GM18498 (cell line): ENCODE results near the gene PAK5.
"Not testable (repeated sequence)": the region's sequence is repeated elsewhere in the genome, so short reads cannot be mapped to it uniquely, and the experiment has no call there.

Experiments used
- ATAC-seq: cut with Tn5 transposase; IDR thresholded peaks from one replicate; pipeline ENCODE4 v1.9.1; 2021; ENCODE audit warnings: mild to moderate bottlenecking, moderate library complexity; ENCODE audit not compliant: unreplicated experiment

Gene PAK5

DNA sequence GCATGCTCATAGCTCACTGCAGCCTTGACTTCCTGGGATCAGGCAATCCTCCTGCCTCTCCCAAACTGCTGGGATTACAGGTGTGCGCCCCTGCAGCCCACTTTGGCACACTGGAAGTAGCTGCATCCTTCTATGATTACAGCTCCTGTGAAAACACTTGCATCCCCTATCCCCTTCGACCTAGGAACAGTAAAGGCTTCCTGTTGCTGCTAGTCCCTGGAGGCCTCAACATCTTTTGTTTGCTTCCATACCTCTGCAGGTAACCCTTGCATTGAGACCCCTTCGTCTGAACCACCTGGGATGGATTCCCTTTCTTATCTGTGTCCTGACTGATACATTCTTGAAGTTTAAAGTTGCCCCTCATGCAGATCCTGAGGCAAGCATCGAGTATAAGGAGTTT, 152.4 kb downstream of the PAK5 start:
- no peak for ATAC-seq

DNA sequence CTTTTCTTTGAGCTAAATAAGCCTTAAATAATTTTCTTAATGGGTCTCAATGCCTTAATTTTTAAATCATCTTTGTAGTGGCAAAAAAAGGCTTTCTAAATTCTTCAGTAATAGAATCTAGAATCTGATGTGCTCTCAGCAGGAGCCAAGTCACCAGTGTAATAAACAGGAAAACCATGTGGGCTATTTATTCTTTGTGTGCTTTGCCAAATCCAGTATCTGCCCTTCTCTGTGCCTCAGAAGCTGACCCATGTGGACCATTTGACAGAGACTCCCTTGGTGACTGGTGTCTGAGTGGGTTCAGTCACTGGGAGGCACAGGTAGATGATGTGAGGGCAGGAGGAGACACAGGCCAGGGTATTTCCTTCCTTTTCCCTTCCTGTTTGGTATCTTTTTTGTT, 152.9 kb downstream of the PAK5 start:
- no peak for ATAC-seq

DNA sequence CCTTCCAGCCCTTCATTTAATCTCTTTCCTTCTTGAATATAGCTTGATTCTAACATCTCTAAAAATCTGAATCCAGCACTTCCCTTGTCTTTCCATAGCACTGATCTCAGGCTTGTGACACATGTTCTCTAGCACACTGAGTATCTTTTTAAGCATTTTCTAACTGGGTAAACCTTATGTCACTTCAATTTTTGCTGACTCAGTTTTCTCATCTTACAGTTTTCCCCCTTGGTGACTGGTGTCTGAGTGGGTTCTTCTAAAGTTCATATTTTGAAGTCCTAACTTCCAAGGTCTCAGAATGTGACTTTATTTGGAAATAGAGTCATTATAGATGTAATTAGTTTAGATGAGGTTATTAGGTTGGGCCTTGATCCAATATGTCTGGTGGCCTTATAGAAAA, 153.9 kb downstream of the PAK5 start:
- no peak for ATAC-seq

DNA sequence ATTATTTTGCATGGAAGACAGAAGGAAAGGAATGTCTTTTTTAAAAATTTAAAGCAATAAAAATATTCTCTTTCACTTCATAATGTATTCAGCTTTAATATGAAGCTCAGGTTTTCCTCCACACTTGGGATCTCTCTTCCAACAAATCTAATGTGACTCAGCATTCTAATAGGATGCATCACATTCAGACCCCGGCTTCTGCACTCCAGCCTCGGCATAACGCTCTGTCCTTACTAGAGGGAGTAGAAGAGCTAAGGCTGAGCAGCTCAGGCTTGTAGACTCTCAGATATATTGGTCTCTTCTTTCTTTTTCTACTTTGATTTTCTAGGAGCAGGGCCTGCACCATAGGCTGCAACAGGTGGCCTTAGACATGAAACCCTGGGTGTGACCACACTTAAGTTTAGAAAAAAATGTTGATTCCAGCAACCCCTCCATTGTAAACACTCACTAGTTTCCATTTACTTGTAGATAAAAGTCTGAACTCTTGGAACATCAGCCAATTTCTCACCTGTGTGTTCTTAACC, 161.7 kb downstream of the PAK5 start:
- ATAC-seq = no peak

DNA sequence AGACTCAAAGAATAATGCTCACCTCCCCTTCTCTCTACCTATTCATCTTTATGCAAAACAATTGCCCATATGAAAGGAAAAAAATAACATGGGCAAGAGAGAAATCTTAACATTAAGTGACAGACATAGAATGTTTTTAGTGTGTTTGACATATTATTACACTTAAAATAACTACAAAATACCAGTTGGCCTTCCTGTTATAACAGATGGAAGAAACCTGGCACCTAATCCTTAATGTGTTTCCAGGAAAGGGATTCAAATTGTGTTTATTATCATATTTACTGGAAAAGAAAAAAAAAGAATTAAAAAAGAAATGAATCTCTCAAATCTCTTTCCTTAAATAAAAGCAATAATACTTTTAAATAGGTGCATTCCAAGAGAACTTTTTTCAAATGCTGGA, 165.9 kb downstream of the PAK5 start:
- ATAC-seq = no peak

DNA sequence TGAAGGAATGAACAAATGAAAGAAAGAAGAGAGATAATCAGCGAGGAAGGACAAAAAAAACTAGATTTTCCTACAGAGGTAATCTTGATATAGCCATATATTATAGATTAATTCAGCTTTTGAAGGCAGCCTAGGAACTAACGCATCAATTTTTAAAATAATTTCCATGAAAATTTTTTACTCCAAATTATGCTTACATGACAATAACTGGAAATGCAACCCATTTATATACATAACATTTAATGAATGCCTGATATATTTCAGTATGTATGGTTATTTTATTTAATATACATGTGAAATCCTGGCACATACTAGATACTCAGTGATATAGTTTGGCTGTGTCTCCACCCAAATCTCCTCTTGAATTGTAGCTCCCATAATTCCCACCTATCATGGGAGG, 166.8 kb downstream of the PAK5 start:
- ATAC-seq = no peak

DNA sequence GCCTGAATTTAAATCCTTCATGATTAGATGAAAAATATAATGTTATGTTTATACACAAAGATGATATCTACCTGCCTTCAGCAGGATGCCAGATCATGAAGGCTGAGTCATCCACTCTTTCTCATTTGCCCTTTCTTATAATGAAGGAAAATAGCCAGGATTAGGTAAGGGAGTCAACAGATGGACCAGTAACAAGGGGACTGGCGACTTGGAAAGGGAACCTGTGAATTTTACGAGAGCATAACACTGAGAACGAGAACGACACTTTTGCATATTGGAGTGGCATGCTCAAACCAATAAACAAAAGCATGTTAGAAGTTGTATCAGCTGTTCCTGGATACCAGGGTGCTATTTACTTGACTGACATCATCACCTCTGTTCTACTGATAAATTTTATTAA, 170.5 kb downstream of the PAK5 start:
- no peak for ATAC-seq

DNA sequence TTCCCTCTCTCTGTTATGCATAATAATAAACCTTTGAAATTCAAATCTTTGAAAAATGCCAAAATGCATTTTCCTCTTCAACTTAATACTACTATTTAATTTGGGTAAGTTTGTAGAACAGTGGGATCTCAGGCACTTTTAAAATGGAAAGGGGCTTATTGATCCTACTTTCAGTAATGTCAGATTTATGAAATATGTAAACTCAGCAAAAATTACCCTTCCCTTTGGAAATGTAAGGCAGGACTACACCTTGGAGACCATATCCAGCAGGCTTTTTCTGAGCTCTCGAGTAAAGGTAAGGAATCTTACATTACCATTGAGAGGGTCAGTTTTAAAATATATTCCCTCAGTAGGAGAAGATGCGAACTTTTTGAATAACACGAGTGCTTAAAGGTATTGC, 175.5 kb downstream of the PAK5 start:
- ATAC-seq = no peak

DNA sequence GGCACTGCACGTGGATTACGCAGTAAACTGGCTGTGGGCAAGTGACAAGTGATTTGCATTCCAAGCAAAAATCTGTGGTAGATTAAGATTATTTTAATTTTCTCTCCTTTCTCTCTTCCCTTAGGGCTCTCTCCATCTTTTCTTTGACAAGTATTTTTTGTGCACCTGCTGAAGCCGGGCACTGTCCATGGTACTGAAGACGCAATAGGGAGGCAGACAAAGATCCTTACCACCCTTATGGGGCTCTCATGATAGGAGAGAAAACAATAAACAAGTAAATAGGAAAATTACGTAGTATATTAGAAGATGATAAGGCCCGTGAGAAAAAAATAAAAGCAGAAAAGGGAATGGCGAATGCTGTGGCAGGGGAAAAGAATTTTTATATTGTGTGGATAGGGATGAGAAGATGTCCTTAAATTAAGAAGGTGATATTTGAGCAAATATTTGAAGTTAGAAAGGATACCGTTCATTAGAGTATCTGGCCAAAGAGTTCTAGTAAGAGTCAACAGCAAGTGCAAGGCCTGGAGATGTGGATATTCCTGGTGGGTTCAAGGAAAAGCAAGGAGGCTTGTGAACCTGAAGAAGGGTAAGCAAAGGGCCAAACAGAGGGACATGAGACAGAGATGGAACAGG, 178.5 kb downstream of the PAK5 start:
- no peak for ATAC-seq

DNA sequence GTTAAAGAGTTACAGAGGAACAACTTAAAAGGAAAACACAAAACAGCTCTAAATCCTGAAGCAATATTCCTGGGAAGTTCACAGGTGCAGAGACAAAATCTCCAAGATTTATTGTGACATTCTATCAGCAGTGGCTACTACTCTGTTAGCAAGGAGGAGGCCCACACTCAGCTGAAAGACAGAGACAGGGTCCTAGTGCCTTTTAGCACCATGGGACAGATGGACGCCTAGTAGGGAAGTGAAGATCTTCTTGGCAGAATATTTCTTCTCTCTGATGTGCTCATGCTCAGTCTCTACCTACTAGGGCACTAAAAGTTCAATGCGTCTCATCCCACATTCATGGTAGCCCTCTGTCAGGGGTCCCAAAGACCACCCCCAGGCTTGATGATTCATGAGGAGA, 191.1 kb downstream of the PAK5 start:
- ATAC-seq = no peak

DNA sequence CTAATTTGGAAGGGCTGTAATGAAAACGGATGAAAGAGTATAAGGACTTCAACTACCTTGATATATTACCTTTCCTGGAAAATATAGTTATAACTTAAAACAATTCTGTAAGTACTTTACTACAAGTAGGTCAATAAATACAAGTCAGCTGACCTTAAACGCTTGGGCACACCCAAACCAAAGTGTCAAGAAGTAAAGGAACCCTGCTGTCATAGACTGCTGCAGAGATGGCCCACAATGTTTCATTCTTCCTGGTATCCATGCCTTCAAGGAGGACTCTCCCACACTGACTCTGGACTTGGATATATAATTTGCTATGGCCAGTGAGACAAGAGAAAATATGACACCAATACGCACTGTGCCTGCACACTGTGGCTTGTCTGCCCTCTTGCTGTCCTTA, 192.5 kb downstream of the PAK5 start:
- no peak for ATAC-seq

DNA sequence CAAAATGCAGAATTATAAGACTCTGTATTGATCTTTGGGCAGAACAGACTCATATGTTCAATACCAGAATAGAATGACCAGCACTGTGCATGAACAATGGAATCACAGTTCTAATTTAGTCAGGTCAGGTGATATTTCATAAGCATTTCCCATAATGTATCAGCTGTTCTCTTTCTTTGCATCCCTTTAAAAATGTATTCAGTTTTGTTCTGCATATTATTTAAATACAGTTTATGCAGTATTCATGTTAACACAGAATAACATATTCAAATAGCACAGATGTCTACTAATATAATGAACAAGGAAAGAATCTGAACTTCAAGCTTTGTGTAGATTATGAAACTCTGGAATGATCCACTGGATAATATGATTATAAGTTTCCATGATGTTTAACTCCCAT, 196.0 kb downstream of the PAK5 start:
- ATAC-seq = no peak

DNA sequence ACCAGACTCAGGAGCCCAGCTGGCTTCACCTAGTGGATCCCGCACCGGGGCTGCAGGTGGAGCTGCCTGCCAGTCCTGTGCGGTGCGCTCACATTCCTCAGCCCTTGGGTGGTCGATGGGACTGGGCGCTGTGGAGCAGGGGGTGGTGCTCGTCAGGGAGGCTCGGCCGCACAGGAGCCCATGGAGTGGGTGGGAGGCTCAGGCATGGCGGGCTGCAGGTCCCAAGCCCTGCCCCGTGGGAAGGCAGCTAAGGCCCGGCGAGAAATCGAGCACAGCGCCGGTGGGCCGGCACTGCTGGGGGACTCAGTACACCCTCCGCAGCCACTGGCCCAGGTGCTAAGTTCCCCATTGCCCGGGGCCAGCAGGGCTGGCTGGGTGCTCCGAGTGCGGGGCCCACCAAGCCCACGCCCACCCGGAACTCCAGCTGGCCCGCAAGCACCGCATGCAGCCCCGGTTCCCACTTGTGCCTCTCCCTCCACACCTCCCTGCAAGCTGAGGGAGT, 197.3 kb downstream of the PAK5 start:
- ATAC-seq = not testable (repeated sequence)

DNA sequence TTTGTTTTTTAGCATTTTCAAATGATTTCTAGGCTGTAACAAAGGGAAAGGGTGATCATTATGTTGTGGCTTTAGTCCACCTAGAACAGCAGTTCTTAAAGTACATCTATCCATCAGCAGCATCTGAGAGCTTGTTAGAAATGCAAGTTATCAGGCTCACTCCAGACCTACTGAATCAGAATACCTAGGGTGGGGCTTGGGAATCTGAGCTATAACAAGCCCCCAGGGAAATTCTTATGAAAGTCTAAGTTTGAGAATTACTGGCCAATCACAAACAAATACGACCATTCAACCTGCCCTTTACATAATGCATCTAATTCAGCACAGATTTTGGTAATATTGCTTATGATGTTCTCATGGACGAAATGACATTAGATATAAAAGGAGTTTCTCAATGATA, 201.0 kb downstream of the PAK5 start:
- no peak for ATAC-seq

DNA sequence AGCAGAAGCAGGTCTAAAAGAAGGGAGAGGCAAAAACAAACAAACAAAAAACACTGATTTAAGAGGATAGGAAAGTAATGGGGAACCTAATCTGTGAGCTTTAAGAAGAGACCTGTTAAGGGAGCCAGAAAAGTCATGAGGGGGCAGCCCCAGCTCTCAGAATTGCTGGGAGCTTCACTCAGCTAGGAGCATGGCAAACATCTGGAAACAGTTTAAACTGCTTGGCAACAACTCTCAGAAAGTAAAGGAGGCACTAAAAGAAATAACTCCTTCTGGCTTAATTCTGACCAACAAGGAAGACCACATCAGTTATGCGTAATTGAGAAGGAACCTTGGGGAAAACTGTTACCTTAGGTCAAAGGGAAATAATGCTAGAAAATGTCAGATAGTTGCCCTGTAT, 203.1 kb downstream of the PAK5 start:
- no peak for ATAC-seq

DNA sequence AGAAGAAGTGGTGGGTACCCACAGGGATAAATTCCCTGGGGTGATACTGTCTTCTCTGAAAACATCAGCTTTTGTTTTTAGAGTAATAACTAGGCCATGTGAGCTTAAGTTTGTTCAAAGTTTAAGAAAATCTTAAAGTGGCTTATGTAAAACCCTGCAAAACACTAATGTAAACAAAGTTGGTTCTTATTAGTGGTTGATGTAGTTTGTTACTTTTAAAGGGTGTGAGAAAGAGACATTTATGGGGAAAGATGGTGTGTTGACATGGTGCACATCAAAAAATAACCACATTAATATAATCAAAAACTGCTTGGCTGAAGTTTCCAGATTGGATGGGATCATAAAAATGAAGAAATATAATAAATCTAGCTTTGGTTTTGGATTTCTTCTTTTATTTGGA, 204.5 kb downstream of the PAK5 start:
- ATAC-seq = no peak

DNA sequence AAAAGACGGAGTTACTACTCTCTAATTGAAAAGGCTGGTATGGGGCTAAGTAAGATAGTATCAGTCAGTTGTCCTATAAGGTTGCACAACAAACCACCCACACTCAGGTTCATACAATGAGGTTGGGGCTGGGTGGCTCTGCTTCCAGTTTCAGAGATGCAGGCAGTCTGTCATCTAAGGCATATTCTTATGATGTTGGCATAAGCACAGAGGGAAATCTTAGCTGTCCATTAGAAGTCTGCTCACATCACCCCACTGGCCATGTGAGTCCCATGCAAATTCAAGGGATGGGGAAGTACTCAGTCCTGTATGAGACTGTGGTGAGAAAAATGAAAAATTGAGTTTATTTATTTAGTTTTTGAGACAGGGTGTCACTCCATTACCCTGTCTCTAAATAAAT, 205.9 kb downstream of the PAK5 start:
- ATAC-seq = no peak

DNA sequence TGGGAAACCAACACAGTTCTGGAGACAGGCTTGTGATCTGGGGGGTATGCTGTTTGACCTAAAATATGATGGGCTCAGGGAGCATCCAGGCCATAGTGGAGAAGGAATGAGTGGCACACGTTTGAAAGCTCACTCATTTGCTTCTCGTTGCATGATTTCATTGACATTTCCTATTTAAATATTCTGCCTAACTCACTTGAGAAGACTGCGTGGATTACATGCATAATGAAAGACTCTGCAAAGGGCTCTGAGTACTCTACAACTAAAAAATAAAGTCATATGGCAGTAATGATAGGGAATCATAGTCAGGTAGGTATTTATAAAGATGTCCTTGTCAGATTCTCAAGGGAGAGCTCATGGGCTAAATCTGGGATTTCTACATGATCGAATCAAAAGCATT, 206.6 kb downstream of the PAK5 start:
- ATAC-seq = no peak

DNA sequence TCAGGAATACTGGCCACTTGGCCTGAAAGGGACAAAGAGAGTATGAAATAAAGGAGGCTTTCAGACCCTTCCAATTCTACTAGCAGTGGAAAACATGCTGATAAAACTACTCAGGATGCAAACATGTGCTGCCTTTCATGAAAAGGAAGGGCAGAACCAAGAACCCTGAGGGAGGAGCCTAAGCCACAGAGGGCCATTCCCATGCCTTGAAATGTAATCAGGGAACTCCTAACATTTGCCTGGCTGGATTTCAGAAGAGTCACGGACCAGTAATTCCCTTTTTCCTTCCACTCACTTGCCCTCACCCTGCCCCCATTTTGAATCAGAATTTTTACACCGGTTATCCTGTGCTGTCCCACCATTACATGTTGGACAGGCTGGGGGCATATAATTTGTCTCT, 208.3 kb downstream of the PAK5 start:
- ATAC-seq = no peak

DNA sequence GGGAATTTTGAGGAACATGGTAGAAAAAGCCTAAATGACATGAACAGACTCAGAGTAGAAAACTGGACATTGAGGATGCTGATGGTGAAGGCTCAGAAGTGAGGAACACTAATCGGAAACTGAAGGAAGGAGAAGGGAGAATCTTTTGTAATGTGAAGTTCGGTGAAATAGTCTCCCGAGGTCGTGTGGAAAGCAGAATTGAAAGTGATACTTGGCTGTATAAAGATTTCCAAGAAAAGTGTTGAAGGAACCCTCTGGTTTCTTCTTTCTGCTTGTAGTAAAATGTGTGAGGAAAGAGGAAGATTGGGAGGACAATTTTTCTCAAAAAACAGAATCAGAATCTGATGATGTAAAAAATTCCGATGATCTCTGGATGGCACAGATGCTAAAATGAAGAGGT, 209.0 kb downstream of the PAK5 start:
- ATAC-seq = no peak

DNA sequence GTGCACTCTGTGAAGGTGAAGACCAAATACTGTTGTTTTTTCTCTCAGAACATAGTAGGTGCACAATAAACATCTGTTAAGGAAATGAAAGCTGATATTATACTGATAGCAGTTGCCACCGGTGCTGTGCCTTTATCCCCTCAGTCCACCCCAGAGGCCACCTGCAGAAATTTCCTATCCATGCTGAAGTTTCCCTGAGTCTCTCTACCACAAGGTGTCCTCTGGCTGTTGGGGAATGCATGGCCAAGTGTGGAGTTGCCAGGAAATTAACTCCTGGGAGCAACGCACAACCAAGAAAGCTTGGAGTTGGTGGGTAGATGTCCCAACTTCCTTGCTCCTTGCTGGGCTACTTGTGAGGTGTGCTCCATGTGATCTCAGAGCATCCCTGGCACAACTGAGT, 210.3 kb downstream of the PAK5 start:
- no peak for ATAC-seq

DNA sequence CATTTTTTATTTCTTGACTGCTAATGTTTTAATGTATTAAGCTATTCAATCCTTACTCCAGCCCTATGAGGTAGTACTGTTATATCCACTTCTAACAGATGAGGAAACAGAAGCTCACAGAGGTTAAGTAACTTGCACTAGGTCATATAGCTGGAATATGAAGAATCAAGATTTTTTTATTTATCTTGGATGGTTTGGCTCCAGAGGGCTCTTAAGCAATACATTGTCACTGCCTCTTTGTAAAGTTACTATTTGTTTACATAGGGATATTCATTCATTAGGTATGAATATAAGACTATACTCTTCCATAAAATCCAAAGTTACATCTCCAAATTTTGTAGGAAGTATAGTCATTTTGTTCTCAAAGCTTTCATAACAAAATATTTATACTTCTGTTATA, 210.7 kb downstream of the PAK5 start:
- ATAC-seq = no peak

DNA sequence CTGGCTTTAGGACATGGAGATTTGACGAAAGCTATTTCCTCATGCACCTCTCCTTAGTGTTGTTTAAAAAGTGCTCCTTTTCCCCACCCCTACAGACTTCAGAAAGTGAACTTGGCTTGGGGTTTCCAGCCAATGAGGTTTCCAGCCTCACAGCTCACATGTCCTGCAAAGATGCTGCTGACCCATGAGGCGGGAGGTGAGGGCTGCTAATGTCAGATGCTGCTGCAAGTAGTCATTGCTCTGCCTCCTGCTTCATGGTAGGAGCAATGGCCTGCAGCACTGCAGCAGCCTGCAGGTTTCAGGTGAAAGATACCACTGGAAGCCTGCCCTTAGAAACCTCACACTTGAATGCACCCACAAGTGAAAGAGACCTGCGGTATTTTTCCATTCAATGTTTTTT, 211.7 kb downstream of the PAK5 start:
- ATAC-seq = no peak
